HepG2 (cell line): Measurements from ENCODE around the gene PMVK. TPM values are rescaled to one million over a fixed set of nuclear protein-coding genes. Genes with fewer than 3 reads are reported as not detected.

Source experiments
- ATAC-seq: fragments of 200-7000 bp; cut with Tn5 transposase; 3 replicates; pipeline ENCODE4 v1.9.1; 2020; ENCODE audit warnings: mild to moderate bottlenecking, moderate library complexity
- BruUV-seq: library from RNA; stranded (reverse); fragments of 400-500 nt; replicated peaks from 2 replicates; lab custom pipeline; 2021; lab: Mats Ljungman, UMichigan
- CTCF ChIA-PET: fragments of 300-600 bp; formaldehyde crosslinking; extraction: SDS; loops from one replicate; lab custom pipeline; 2021; ENCODE audit warnings: low total read pairs, inconsistent platforms, low intra/inter-chr PET ratio; lab: Yijun Ruan, JAX
- POLR2A ChIA-PET: fragments of 350-600 bp; sonication (Branson Sonifier 250); formaldehyde crosslinking; loops from one replicate; lab custom pipeline; 2020; ENCODE audit warnings: antibody characterized with exemption, inconsistent platforms; lab: Yijun Ruan, JAX
- DNase-seq: peaks from one replicate; pipeline ENCODE4 v3.0.0-alpha.2; 2015; ENCODE audit warnings: low spot score
- FAIRE-seq: peaks from 3 replicates; lab custom pipeline; 2011; peaks lifted over from hg19 to GRCh38; lab: Jason Lieb, UNC
- H2AFZ ChIP-seq: one replicate; pipeline ENCODE4 v1.6.1; 2011; ENCODE audit warnings: low read length, inconsistent platforms
- H3K27ac ChIP-seq: fragments of 300-600 bp; 3 replicates; pipeline ENCODE4 v1.8.0; 2011; ENCODE audit warnings: mixed run types, mild to moderate bottlenecking, mixed read lengths, low read length, inconsistent platforms; ENCODE audit not compliant: insufficient read depth; ENCODE audit errors: extremely low read length
- H3K27me3 ChIP-seq, 2 experiments: fragments of 200-600 bp in 1 of 2; 2 replicates in 1 of 2; 3 replicates in 1 of 2; pipeline versions ENCODE4 v1.6.0 to v1.8.0; 2011; ENCODE audit warnings: low read length in 2 of 2, mild to moderate bottlenecking in 2 of 2, moderate library complexity in 2 of 2, inconsistent platforms in 1 of 2; ENCODE audit not compliant: insufficient read depth in 2 of 2, control insufficient read depth in 1 of 2
- H3K36me3 ChIP-seq, 2 experiments: fragments of 200-600 bp in 1 of 2; replicated peaks in 1 of 2; 2 replicates in 1 of 2; 3 replicates in 1 of 2; pipeline versions ENCODE4 v1.5.1 to v1.8.0; 2011; ENCODE audit warnings: low read length in 2 of 2, inconsistent platforms in 1 of 2; ENCODE audit not compliant: insufficient read depth in 2 of 2, control insufficient read depth in 1 of 2
- H3K4me1 ChIP-seq: 2 replicates; pipeline ENCODE4 v1.5.1; 2012; ENCODE audit warnings: low read length, inconsistent platforms; ENCODE audit not compliant: insufficient read depth
- H3K4me2 ChIP-seq: 2 replicates; pipeline ENCODE4 v1.6.0; 2011; ENCODE audit warnings: low read depth, low read length, inconsistent platforms
- H3K4me3 ChIP-seq, 3 experiments: fragments of 200-600 bp in 1 of 3; sonication (generic), shearing (Covaris generic) in 1 of 3; replicated peaks in 1 of 3; 2 replicates each; pipeline ENCODE4 v1.5.1; 2011 to 2016; ENCODE audit warnings: low read length in 3 of 3, inconsistent platforms in 2 of 3, low read depth in 2 of 3, mild to moderate bottlenecking in 2 of 3, control low read depth in 1 of 3, mixed read lengths in 1 of 3; ENCODE audit not compliant: insufficient read depth in 1 of 3
- H3K79me2 ChIP-seq: one replicate; pipeline ENCODE4 v1.6.1; 2011; ENCODE audit warnings: low read length, inconsistent platforms; ENCODE audit not compliant: insufficient read depth
- H3K9ac ChIP-seq: 2 replicates; pipeline ENCODE4 v1.6.0; 2011; ENCODE audit warnings: mild to moderate bottlenecking, low read depth, low read length, inconsistent platforms; ENCODE audit not compliant: insufficient read depth
- H3K9me3 ChIP-seq: 2 replicates; pipeline ENCODE4 v1.5.1; 2012; ENCODE audit warnings: mild to moderate bottlenecking, low read length
- H4K20me1 ChIP-seq: 2 replicates; pipeline ENCODE4 v1.6.0; 2011; ENCODE audit warnings: inconsistent platforms, mild to moderate bottlenecking, low read length, moderate library complexity; ENCODE audit not compliant: insufficient read depth
- ARID2 ChIP-seq: sonication (generic); formaldehyde crosslinking; IDR thresholded peaks from 2 replicates; pipeline ENCODE4 v1.8.1; 2022; ENCODE audit warnings: mild to moderate bottlenecking, missing genetic modification reagents, borderline replicate concordance
- ATF5 ChIP-seq: sonication (generic); formaldehyde crosslinking; IDR thresholded peaks from 2 replicates; pipeline ENCODE4 v1.4.0; 2020; ENCODE audit warnings: mild to moderate bottlenecking, low read depth, missing genetic modification reagents
- HNF1A ChIP-seq, 2 experiments: sonication (generic) in 1 of 2; formaldehyde crosslinking in 1 of 2; IDR thresholded peaks; 2 replicates each; pipeline versions ENCODE4 v1.4.0 to v1.6.1; 2016 to 2020; ENCODE audit warnings: borderline replicate concordance in 1 of 2, low read depth in 1 of 2, mild to moderate bottlenecking in 1 of 2, missing genetic modification reagents in 1 of 2
- PAX8 ChIP-seq: sonication (generic); formaldehyde crosslinking; IDR thresholded peaks from 2 replicates; pipeline ENCODE4 v1.8.0; 2022; ENCODE audit warnings: mild to moderate bottlenecking, missing genetic modification reagents, borderline replicate concordance
- POLR2G ChIP-seq: fragments of 200-400 bp; formaldehyde crosslinking; IDR thresholded peaks from 2 replicates; pipeline ENCODE4 v1.6.1; 2018; ENCODE audit warnings: mild to moderate bottlenecking, low read depth, low read length, moderate library complexity
- ZNF10 ChIP-seq: sonication (generic); formaldehyde crosslinking; IDR thresholded peaks from 2 replicates; pipeline ENCODE4 v1.4.0; 2020; ENCODE audit warnings: mild to moderate bottlenecking, low read depth, missing genetic modification reagents, borderline replicate concordance
- ZNF138 ChIP-seq: sonication (generic); formaldehyde crosslinking; IDR thresholded peaks from 2 replicates; pipeline ENCODE4 v1.5.0; 2020; ENCODE audit warnings: mild to moderate bottlenecking, low read depth, missing genetic modification reagents
- ZNF317 ChIP-seq: sonication (generic); formaldehyde crosslinking; IDR thresholded peaks from 2 replicates; pipeline ENCODE4 v1.5.0; 2020; ENCODE audit warnings: mild to moderate bottlenecking, missing genetic modification reagents
- ZNF577 ChIP-seq: sonication (generic); formaldehyde crosslinking; IDR thresholded peaks from 2 replicates; pipeline ENCODE4 v1.4.0; 2020; ENCODE audit warnings: mild to moderate bottlenecking, low read depth, missing genetic modification reagents, borderline replicate concordance
- ZNF691 ChIP-seq: sonication (generic); formaldehyde crosslinking; IDR thresholded peaks from 2 replicates; pipeline ENCODE4 v1.4.0; 2020; ENCODE audit warnings: missing genetic modification reagents, low read depth, mild to moderate bottlenecking, borderline replicate concordance
- ZSCAN29 ChIP-seq: sonication (generic); formaldehyde crosslinking; conservative IDR thresholded peaks from 2 replicates; pipeline ENCODE4 v1.4.0; 2020; ENCODE audit warnings: mild to moderate bottlenecking, missing genetic modification reagents
- WGBS: methylation state at CpG from one replicate; pipeline ENCODE4 v1.1.6; 2017; ENCODE audit warnings: low lambda C conversion rate; 5-methylcytosine and 5-hydroxymethylcytosine counted together
- in situ Hi-C: cut with HindIII; loops from 2 replicates; pipeline ENCODE4 v1.10.0; 2017; ENCODE audit warnings: low pct_unique_long_range_greater_than_20kb; ENCODE audit not compliant: extremely low pct_ligation_motif_present
- intact Hi-C: fragments of 100-400 bp; cut with micrococcal nuclease; formaldehyde crosslinking; loops from one replicate; pipeline ENCODE4 v1.10.0; 2022; ENCODE audit not compliant: unreplicated experiment
- polyA plus RNA-seq, 8 experiments: library from polyadenylated mRNA; depleted of rRNA in 3 of 8; stranded (reverse) in 7 of 8; unstranded in 1 of 8; fragments of >200 nt; fragmentation: Illumina TruSeq in 4 of 8; extraction: Trizol in 4 of 8; gene quantifications; 2 replicates each; pipeline versions ENCODE4 v1.2.1 to v1.2.3, GENCODE V29; 2011 to 2016; ENCODE audit warnings: low read depth in 4 of 8, missing spikeins in 1 of 8, mixed read lengths in 1 of 8; ENCODE audit not compliant: insufficient read depth in 1 of 8
- total RNA-seq, 5 experiments: library from RNA; depleted of rRNA; stranded (reverse); fragments of >200 nt; fragmentation: Illumina TruSeq; extraction: Trizol; gene quantifications; 2 replicates each; pipeline ENCODE4 v1.2.3, GENCODE V29; 2016; ENCODE audit warnings: low read depth in 1 of 5
- TF ChIP-seq, protein P1 (sequence below): sonication (generic); formaldehyde crosslinking; IDR thresholded peaks from 2 replicates; pipeline ENCODE4 v1.5.1; 2020; ENCODE audit warnings: missing genetic modification reagents, mild to moderate bottlenecking, borderline replicate concordance

PMVK gene
- total and polyA plus RNA-seq, 2 of the 13 experiments (the other 11 are each of a cell fraction or from before 2014, with no cell fraction given) = 3.9 to 12.6 TPM

- TF ChIP-seq, protein P1, sequence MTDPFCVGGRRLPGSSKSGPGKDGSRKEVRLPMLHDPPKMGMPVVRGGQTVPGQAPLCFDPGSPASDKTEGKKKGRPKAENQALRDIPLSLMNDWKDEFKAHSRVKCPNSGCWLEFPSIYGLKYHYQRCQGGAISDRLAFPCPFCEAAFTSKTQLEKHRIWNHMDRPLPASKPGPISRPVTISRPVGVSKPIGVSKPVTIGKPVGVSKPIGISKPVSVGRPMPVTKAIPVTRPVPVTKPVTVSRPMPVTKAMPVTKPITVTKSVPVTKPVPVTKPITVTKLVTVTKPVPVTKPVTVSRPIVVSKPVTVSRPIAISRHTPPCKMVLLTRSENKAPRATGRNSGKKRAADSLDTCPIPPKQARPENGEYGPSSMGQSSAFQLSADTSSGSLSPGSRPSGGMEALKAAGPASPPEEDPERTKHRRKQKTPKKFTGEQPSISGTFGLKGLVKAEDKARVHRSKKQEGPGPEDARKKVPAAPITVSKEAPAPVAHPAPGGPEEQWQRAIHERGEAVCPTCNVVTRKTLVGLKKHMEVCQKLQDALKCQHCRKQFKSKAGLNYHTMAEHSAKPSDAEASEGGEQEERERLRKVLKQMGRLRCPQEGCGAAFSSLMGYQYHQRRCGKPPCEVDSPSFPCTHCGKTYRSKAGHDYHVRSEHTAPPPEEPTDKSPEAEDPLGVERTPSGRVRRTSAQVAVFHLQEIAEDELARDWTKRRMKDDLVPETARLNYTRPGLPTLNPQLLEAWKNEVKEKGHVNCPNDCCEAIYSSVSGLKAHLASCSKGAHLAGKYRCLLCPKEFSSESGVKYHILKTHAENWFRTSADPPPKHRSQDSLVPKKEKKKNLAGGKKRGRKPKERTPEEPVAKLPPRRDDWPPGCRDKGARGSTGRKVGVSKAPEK = no peak
- TF ChIP-seq ZNF138 (CRISPR knock-in tag) (no peak), ARID2 (CRISPR knock-in tag) (no peak), PAX8 (CRISPR knock-in tag) (no peak), ZNF10 (no peak)
Observed at GRCh38 chr1:154911691-154912550, 24.6 kb downstream of the PMVK start (continued).

DNA sequence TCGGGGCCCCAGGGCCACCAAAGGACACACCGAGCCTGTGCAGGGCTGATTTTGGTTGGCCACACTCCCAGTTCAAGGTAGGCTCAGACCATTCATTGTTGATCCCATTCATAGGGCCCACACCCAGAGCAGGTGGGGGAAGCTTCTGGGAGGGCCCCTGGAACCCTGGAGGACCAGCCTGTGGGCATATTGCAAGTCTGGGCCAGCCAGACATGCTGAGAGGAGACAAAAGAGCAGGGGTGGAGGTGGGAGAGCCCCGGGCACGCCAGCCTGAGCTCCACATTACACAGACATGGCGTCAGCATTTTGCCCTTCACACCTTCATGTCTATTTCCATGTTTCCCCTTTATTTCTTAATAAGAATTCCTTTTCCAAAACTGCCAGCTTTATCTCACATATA is 25.7 kb downstream of the PMVK start:
- H3K4me1 ChIP-seq = peaks cover 38% of the 10 kb centered on the region
- DNase-seq (no peak), ATAC-seq (no peak), FAIRE-seq (no peak)
- ChIA-PET CTCF (no interaction called here), POLR2A (interaction anchor here (1.5 kb wide), 1 partner anchor 34 kb away, joined by 4 read pairs; no protein-coding TSS in a partner anchor)
- WGBS = 58% methylated on average over 3 of the region's 5 CpGs
- no peak overlapping the region for H3K27ac ChIP-seq
- no peaks in the 10 kb centered on the region for H3K79me2 ChIP-seq
- H3K4me2 ChIP-seq = no peak overlapping the region
- BruUV-seq = no TSS peak
- no peaks in the 10 kb centered on the region for H3K9me3 ChIP-seq
- H3K4me3 ChIP-seq = no peak overlapping the region
- no peak overlapping the region for H2AFZ ChIP-seq
- intact Hi-C loops = no loop called here
- no peak overlapping the region for H3K9ac ChIP-seq
- no peaks in the 10 kb centered on the region for H4K20me1 ChIP-seq
- H3K36me3 ChIP-seq = no peaks in the 10 kb centered on the region
- in situ Hi-C loops = no loop called here
- H3K27me3 ChIP-seq = no peaks in the 10 kb centered on the region
- no peak for TF ChIP-seq ZNF691 (CRISPR knock-in tag)
- no peak for TF ChIP-seq ZSCAN29
- TF ChIP-seq HNF1A (IDR thresholded peaks at IDR 0.05; ENCODE audit: low read depth) = no peak
- TF ChIP-seq HNF1A (CRISPR knock-in tag; IDR thresholded peaks at IDR 0.05; ENCODE audit: borderline replicate concordance) = no peak
- TF ChIP-seq ZNF317 (CRISPR knock-in tag) = no peak
- TF ChIP-seq ATF5 (CRISPR knock-in tag) = no peak
- no peak for TF ChIP-seq ZNF577 (CRISPR knock-in tag)
- TF ChIP-seq POLR2G = no peak
